Measurements from ENCODE around the gene GUSB. TPM values are rescaled to one million over a fixed set of nuclear protein-coding genes. Genes with fewer than 3 reads are reported as not detected.

Gene GUSB
- total RNA-seq, 1 experiment from 2014 or later: 42.3 TPM

DNA sequence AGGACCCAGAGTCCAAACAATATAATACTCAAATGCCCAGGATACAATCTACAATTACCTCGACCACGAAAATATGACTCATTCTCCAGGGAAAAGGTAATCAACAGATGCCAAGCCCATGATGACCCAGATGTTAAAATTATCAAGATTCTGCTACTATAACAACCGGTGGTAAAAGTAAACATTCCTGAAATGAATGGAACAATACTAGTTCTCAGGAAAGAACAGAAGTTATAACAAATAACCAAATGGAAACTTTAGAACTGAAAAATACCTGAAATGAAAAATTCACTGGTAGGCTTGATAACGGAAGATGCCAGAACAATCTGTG lies 34.1 kb upstream of the GUSB start:
- no peak for DNase-seq (ENCODE audit: low spot score)
- CTCF ChIA-PET: interaction anchor here (1.9 kb wide), 1 partner anchor 15 kb away, joined by 4 read pairs; no protein-coding TSS in a partner anchor

DNA sequence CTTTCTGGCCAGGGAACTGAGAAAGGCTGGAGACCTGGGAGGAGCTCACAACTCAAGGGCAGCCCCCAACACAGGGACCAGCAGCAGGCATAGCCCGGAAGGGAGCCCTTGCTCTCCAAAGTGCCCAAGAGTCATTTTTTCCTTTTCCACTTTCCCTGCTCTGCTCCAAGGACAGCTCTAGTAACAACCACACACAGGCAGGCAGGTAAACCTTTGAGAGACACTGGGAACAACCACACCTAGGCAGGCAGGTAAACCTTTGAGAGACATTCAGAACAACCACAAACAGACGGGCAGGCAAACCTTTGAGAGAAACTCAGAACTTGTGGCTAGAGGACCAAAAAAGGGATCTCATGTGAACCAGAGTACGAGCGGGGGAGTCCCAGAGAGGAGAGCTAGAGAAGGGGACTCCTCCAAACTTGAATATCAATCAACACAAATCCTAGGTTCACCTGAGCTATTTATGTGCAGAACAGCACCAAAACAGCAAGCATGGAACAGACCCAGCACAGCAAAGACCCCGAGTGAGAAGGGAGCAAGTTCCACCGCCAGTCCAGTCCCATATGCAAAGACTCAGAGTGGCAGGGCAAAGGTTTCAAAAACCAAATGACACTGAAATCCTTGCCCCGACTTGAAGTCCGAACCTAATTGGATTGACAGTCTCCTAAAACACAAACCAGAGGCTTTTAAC lies 33.6 kb upstream of the GUSB start:
- ATAC-seq (no peak), DNase-seq (ENCODE audit: low spot score) (no peak)
- POLR2A ChIA-PET: no interaction called here
- Mint-ChIP-seq H3K9me3 (no peaks in the 10 kb centered on the region), H3K27me3 (ENCODE audit: low read depth) (peaks cover 2% of the 10 kb centered on the region; the same call in 1 of the 2 replicates), H3K4me1 (no peaks in the 10 kb centered on the region), H3K36me3 (no peaks in the 10 kb centered on the region), H3K27ac (no peak overlapping the region), H3K4me3 (no peak overlapping the region)
- CTCF ChIA-PET: interaction anchor here (1.9 kb wide), 1 partner anchor 15 kb away, joined by 4 read pairs; no protein-coding TSS in a partner anchor
- TF ChIP-seq, protein P1, sequence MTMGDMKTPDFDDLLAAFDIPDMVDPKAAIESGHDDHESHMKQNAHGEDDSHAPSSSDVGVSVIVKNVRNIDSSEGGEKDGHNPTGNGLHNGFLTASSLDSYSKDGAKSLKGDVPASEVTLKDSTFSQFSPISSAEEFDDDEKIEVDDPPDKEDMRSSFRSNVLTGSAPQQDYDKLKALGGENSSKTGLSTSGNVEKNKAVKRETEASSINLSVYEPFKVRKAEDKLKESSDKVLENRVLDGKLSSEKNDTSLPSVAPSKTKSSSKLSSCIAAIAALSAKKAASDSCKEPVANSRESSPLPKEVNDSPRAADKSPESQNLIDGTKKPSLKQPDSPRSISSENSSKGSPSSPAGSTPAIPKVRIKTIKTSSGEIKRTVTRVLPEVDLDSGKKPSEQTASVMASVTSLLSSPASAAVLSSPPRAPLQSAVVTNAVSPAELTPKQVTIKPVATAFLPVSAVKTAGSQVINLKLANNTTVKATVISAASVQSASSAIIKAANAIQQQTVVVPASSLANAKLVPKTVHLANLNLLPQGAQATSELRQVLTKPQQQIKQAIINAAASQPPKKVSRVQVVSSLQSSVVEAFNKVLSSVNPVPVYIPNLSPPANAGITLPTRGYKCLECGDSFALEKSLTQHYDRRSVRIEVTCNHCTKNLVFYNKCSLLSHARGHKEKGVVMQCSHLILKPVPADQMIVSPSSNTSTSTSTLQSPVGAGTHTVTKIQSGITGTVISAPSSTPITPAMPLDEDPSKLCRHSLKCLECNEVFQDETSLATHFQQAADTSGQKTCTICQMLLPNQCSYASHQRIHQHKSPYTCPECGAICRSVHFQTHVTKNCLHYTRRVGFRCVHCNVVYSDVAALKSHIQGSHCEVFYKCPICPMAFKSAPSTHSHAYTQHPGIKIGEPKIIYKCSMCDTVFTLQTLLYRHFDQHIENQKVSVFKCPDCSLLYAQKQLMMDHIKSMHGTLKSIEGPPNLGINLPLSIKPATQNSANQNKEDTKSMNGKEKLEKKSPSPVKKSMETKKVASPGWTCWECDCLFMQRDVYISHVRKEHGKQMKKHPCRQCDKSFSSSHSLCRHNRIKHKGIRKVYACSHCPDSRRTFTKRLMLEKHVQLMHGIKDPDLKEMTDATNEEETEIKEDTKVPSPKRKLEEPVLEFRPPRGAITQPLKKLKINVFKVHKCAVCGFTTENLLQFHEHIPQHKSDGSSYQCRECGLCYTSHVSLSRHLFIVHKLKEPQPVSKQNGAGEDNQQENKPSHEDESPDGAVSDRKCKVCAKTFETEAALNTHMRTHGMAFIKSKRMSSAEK (CRISPR knock-in tag; IDR thresholded peaks at IDR 0.05; ENCODE audit: borderline replicate concordance): no peak
- TF ChIP-seq GABPB1 (CRISPR knock-in tag; IDR thresholded peaks at IDR 0.05) (no peak), ZNF138 (CRISPR knock-in tag; conservative IDR thresholded peaks at IDR 0.05) (no peak), GRHL2 (CRISPR knock-in tag; IDR thresholded peaks at IDR 0.05; ENCODE audit: insufficient replicate concordance, severe bottlenecking) (no peak), ATF1 (CRISPR knock-in tag; IDR thresholded peaks at IDR 0.05) (no peak)
- TF ChIP-seq, protein P2, sequence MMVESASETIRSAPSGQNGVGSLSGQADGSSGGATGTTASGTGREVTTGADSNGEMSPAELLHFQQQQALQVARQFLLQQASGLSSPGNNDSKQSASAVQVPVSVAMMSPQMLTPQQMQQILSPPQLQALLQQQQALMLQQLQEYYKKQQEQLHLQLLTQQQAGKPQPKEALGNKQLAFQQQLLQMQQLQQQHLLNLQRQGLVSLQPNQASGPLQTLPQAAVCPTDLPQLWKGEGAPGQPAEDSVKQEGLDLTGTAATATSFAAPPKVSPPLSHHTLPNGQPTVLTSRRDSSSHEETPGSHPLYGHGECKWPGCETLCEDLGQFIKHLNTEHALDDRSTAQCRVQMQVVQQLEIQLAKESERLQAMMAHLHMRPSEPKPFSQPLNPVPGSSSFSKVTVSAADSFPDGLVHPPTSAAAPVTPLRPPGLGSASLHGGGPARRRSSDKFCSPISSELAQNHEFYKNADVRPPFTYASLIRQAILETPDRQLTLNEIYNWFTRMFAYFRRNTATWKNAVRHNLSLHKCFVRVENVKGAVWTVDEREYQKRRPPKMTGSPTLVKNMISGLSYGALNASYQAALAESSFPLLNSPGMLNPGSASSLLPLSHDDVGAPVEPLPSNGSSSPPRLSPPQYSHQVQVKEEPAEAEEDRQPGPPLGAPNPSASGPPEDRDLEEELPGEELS (CRISPR knock-in tag; IDR thresholded peaks at IDR 0.05): no peak
- TF ChIP-seq, protein P3, sequence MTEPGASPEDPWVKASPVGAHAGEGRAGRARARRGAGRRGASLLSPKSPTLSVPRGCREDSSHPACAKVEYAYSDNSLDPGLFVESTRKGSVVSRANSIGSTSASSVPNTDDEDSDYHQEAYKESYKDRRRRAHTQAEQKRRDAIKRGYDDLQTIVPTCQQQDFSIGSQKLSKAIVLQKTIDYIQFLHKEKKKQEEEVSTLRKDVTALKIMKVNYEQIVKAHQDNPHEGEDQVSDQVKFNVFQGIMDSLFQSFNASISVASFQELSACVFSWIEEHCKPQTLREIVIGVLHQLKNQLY (CRISPR knock-in tag; IDR thresholded peaks at IDR 0.05): no peak
- TF ChIP-seq, protein P4, sequence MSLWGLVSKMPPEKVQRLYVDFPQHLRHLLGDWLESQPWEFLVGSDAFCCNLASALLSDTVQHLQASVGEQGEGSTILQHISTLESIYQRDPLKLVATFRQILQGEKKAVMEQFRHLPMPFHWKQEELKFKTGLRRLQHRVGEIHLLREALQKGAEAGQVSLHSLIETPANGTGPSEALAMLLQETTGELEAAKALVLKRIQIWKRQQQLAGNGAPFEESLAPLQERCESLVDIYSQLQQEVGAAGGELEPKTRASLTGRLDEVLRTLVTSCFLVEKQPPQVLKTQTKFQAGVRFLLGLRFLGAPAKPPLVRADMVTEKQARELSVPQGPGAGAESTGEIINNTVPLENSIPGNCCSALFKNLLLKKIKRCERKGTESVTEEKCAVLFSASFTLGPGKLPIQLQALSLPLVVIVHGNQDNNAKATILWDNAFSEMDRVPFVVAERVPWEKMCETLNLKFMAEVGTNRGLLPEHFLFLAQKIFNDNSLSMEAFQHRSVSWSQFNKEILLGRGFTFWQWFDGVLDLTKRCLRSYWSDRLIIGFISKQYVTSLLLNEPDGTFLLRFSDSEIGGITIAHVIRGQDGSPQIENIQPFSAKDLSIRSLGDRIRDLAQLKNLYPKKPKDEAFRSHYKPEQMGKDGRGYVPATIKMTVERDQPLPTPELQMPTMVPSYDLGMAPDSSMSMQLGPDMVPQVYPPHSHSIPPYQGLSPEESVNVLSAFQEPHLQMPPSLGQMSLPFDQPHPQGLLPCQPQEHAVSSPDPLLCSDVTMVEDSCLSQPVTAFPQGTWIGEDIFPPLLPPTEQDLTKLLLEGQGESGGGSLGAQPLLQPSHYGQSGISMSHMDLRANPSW (CRISPR knock-in tag; conservative IDR thresholded peaks at IDR 0.05; ENCODE audit: low read depth): no peak

More for the DNA sequence above, 34.1 kb upstream of the GUSB start:
- Mint-ChIP-seq H3K4me3 (no peak overlapping the region), H3K36me3 (no peaks in the 10 kb centered on the region), H3K4me1 (no peaks in the 10 kb centered on the region), H3K27me3 (ENCODE audit: low read depth) (peaks cover 2% of the 10 kb centered on the region; the same call in 1 of the 2 replicates), H3K27ac (no peak overlapping the region), H3K9me3 (no peaks in the 10 kb centered on the region)
- POLR2A ChIA-PET: no interaction called here
- TF ChIP-seq, protein P5, sequence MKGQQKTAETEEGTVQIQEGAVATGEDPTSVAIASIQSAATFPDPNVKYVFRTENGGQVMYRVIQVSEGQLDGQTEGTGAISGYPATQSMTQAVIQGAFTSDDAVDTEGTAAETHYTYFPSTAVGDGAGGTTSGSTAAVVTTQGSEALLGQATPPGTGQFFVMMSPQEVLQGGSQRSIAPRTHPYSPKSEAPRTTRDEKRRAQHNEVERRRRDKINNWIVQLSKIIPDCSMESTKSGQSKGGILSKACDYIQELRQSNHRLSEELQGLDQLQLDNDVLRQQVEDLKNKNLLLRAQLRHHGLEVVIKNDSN (CRISPR knock-in tag; IDR thresholded peaks at IDR 0.05): no peak
- TF ChIP-seq JAZF1 (CRISPR knock-in tag; IDR thresholded peaks at IDR 0.05) (no peak), HMGA2 (CRISPR knock-in tag; IDR thresholded peaks at IDR 0.05) (no peak), FOXJ3 (CRISPR knock-in tag; IDR thresholded peaks at IDR 0.05; ENCODE audit: borderline replicate concordance) (no peak), ZNF232 (CRISPR knock-in tag; IDR thresholded peaks at IDR 0.05) (no peak), ZNF423 (CRISPR knock-in tag; IDR thresholded peaks at IDR 0.05) (no peak), CREB1 (CRISPR knock-in tag; IDR thresholded peaks at IDR 0.05) (no peak), CBFB (CRISPR knock-in tag; IDR thresholded peaks at IDR 0.05; ENCODE audit: low read depth) (no peak), CREM (CRISPR knock-in tag; IDR thresholded peaks at IDR 0.05) (no peak), ELF4 (CRISPR knock-in tag; IDR thresholded peaks at IDR 0.05; ENCODE audit: low read depth) (no peak)
- TF ChIP-seq, protein P6, sequence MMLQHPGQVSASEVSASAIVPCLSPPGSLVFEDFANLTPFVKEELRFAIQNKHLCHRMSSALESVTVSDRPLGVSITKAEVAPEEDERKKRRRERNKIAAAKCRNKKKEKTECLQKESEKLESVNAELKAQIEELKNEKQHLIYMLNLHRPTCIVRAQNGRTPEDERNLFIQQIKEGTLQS (CRISPR knock-in tag; conservative IDR thresholded peaks at IDR 0.05): no peak
- TF ChIP-seq, protein P7, sequence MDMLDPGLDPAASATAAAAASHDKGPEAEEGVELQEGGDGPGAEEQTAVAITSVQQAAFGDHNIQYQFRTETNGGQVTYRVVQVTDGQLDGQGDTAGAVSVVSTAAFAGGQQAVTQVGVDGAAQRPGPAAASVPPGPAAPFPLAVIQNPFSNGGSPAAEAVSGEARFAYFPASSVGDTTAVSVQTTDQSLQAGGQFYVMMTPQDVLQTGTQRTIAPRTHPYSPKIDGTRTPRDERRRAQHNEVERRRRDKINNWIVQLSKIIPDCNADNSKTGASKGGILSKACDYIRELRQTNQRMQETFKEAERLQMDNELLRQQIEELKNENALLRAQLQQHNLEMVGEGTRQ (CRISPR knock-in tag; IDR thresholded peaks at IDR 0.05): no peak
- TF ChIP-seq, protein P8, sequence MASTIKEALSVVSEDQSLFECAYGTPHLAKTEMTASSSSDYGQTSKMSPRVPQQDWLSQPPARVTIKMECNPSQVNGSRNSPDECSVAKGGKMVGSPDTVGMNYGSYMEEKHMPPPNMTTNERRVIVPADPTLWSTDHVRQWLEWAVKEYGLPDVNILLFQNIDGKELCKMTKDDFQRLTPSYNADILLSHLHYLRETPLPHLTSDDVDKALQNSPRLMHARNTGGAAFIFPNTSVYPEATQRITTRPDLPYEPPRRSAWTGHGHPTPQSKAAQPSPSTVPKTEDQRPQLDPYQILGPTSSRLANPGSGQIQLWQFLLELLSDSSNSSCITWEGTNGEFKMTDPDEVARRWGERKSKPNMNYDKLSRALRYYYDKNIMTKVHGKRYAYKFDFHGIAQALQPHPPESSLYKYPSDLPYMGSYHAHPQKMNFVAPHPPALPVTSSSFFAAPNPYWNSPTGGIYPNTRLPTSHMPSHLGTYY (CRISPR knock-in tag; IDR thresholded peaks at IDR 0.05): no peak
- no peak for ATAC-seq
